Measurements from ENCODE around the gene SEMA4B. TPM values are rescaled to one million over a fixed set of nuclear protein-coding genes. Genes with fewer than 3 reads are reported as not detected.

Gene SEMA4B
- total RNA-seq, 1 donor from 2014 or later = 7.7 TPM

DNA sequence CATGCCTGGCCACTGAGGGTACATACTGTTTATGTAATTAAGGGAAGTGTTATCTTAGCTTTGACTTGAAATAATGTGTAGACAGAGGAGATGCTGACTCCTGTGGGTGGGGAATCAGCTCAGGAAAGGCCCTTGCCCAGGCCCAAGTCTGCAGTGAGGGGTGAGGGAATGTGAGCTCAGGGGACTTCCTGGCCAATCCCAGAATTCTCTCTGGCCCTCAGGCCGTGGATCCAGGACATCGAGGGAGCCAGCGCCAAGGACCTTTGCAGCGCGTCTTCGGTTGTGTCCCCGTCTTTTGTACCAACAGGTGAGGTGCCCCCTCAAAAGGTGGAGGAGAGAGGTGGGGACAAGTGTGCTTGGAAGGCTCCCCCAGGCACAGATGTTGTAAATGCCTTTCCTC lies 26.2 kb downstream of the SEMA4B start:
- H3K4me1 ChIP-seq = no peaks in the 10 kb centered on the region
- peaks cover 3% of the 10 kb centered on the region for H3K27me3 ChIP-seq
- no peak overlapping the region for H3K4me3 ChIP-seq
- Mint-ChIP-seq H3K27ac (no peak overlapping the region), H3K4me3 (no peak overlapping the region), H3K4me1 (peaks cover 2% of the 10 kb centered on the region), H3K27me3 (ENCODE audit: insufficient read depth, low read depth) (peaks cover 2% of the 10 kb centered on the region), H3K36me3 (peaks cover 16% of the 10 kb centered on the region), H3K9me3 (no peaks in the 10 kb centered on the region)
- H3K79me2 ChIP-seq (ENCODE audit: low read depth) = no peaks in the 10 kb centered on the region
- H4K20me1 ChIP-seq (ENCODE audit: low read depth) = no peaks in the 10 kb centered on the region
- no peaks in the 10 kb centered on the region for H3K36me3 ChIP-seq
- H2AFZ ChIP-seq (replicated peaks) = no peak overlapping the region
- no peak overlapping the region for H3K9ac ChIP-seq
- no peak for DNase-seq (ENCODE audit: low spot score)
- no peaks in the 10 kb centered on the region for H3K9me3 ChIP-seq (ENCODE audit: low read depth)
- no peak for TF ChIP-seq EZH2 (IDR thresholded peaks at IDR 0.05)
- TF ChIP-seq EZH2phosphoT487 (IDR thresholded peaks at IDR 0.05) = no peak
- TF ChIP-seq, protein P1, sequence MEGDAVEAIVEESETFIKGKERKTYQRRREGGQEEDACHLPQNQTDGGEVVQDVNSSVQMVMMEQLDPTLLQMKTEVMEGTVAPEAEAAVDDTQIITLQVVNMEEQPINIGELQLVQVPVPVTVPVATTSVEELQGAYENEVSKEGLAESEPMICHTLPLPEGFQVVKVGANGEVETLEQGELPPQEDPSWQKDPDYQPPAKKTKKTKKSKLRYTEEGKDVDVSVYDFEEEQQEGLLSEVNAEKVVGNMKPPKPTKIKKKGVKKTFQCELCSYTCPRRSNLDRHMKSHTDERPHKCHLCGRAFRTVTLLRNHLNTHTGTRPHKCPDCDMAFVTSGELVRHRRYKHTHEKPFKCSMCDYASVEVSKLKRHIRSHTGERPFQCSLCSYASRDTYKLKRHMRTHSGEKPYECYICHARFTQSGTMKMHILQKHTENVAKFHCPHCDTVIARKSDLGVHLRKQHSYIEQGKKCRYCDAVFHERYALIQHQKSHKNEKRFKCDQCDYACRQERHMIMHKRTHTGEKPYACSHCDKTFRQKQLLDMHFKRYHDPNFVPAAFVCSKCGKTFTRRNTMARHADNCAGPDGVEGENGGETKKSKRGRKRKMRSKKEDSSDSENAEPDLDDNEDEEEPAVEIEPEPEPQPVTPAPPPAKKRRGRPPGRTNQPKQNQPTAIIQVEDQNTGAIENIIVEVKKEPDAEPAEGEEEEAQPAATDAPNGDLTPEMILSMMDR (IDR thresholded peaks at IDR 0.05) = no peak
- H3K4me2 ChIP-seq = no peak overlapping the region
- no peak overlapping the region for H3K27ac ChIP-seq
- H3F3A ChIP-seq (ENCODE audit: low read depth) = no peaks in the 10 kb centered on the region

DNA sequence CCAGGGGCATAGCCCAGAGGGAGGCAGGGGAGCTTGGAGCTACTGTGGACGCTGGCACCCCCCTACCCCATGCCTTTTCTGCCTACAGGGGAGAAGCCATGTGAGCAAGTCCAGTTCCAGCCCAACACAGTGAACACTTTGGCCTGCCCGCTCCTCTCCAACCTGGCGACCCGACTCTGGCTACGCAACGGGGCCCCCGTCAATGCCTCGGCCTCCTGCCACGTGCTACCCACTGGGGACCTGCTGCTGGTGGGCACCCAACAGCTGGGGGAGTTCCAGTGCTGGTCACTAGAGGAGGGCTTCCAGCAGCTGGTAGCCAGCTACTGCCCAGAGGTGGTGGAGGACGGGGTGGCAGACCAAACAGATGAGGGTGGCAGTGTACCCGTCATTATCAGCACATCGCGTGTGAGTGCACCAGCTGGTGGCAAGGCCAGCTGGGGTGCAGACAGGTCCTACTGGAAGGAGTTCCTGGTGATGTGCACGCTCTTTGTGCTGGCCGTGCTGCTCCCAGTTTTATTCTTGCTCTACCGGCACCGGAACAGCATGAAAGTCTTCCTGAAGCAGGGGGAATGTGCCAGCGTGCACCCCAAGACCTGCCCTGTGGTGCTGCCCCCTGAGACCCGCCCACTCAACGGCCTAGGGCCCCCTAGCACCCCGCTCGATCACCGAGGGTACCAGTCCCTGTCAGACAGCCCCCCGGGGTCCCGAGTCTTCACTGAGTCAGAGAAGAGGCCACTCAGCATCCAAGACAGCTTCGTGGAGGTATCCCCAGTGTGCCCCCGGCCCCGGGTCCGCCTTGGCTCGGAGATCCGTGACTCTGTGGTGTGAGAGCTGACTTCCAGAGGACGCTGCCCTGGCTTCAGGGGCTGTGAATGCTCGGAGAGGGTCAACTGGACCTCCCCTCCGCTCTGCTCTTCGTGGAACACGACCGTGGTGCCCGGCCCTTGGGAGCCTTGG lies 27.0 kb downstream of the SEMA4B start:
- DNase-seq (ENCODE audit: low spot score) = no peak
- Histone ChIP-seq H3K79me2 (ENCODE audit: low read depth) (no peaks in the 10 kb centered on the region), H3K4me1 (no peaks in the 10 kb centered on the region), H3K4me2 (no peak overlapping the region), H2AFZ (replicated peaks) (no peak overlapping the region), H3F3A (ENCODE audit: low read depth) (no peaks in the 10 kb centered on the region), H4K20me1 (ENCODE audit: low read depth) (peaks cover 3% of the 10 kb centered on the region), H3K27me3 (peaks cover 10% of the 10 kb centered on the region), H3K36me3 (no peaks in the 10 kb centered on the region), H3K9me3 (ENCODE audit: low read depth) (no peaks in the 10 kb centered on the region), H3K27ac (no peak overlapping the region), H3K4me3 (no peak overlapping the region), H3K9ac (no peak overlapping the region)
- H3K27ac Mint-ChIP-seq = no peak overlapping the region
- H3K27me3 Mint-ChIP-seq (ENCODE audit: insufficient read depth, low read depth) = peaks cover 3% of the 10 kb centered on the region
- peaks cover 16% of the 10 kb centered on the region for H3K36me3 Mint-ChIP-seq
- peaks cover 7% of the 10 kb centered on the region for H3K4me1 Mint-ChIP-seq
- TF ChIP-seq EZH2 (IDR thresholded peaks at IDR 0.05) = no peak
- TF ChIP-seq EZH2phosphoT487 (IDR thresholded peaks at IDR 0.05) = no peak
- no peaks in the 10 kb centered on the region for H3K9me3 Mint-ChIP-seq
- no peak overlapping the region for H3K4me3 Mint-ChIP-seq

DNA sequence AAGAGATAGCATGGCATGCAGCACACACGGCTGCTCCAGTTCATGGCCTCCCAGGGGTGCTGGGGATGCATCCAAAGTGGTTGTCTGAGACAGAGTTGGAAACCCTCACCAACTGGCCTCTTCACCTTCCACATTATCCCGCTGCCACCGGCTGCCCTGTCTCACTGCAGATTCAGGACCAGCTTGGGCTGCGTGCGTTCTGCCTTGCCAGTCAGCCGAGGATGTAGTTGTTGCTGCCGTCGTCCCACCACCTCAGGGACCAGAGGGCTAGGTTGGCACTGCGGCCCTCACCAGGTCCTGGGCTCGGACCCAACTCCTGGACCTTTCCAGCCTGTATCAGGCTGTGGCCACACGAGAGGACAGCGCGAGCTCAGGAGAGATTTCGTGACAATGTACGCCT lies 27.8 kb downstream of the SEMA4B start:
- Mint-ChIP-seq H3K4me1 (peaks cover 8% of the 10 kb centered on the region), H3K27ac (no peak overlapping the region), H3K27me3 (ENCODE audit: insufficient read depth, low read depth) (peaks cover 3% of the 10 kb centered on the region), H3K36me3 (peaks cover 16% of the 10 kb centered on the region), H3K9me3 (no peaks in the 10 kb centered on the region), H3K4me3 (no peak overlapping the region)
- no peaks in the 10 kb centered on the region for H3K4me1 ChIP-seq
- H2AFZ ChIP-seq (replicated peaks) = no peak overlapping the region
- peaks cover 11% of the 10 kb centered on the region for H3K27me3 ChIP-seq
- no peak for DNase-seq (ENCODE audit: low spot score)
- peaks cover 7% of the 10 kb centered on the region for H4K20me1 ChIP-seq (ENCODE audit: low read depth)
- no peak overlapping the region for H3K4me2 ChIP-seq
- no peak overlapping the region for H3K9ac ChIP-seq
- H3K9me3 ChIP-seq (ENCODE audit: low read depth) = no peaks in the 10 kb centered on the region
- H3K79me2 ChIP-seq (ENCODE audit: low read depth) = no peaks in the 10 kb centered on the region
- H3K4me3 ChIP-seq = no peak overlapping the region
- no peak overlapping the region for H3K27ac ChIP-seq
- TF ChIP-seq, protein P1 (IDR thresholded peaks at IDR 0.05) = no peak
- TF ChIP-seq EZH2phosphoT487 (IDR thresholded peaks at IDR 0.05) (no peak), EZH2 (IDR thresholded peaks at IDR 0.05) (no peak)
- peaks cover 6% of the 10 kb centered on the region for H3F3A ChIP-seq (ENCODE audit: low read depth)
- no peaks in the 10 kb centered on the region for H3K36me3 ChIP-seq

DNA sequence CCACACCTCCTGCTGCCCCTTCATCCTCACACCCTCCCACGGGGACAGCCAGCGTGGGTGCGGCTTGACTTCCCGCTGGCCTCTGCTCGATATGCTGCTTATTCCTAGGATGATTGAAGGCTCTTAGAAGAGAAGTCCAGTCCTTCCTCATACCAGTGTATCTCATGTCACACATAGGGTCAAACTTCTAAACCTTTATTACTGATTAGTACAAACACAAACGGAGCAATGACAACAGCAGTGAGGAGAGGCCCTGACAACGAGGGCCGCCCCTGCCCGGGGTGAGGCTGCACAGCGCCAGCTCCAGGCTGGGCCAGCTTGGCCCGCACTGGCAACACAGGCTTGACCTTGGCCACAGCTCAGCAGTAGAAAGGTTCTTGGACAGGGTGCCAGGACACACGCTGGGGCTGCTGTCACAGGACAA lies 29.0 kb downstream of the SEMA4B start:
- Mint-ChIP-seq H3K27me3 (ENCODE audit: insufficient read depth, low read depth) (peaks cover 3% of the 10 kb centered on the region), H3K4me3 (no peak overlapping the region), H3K36me3 (peaks cover 12% of the 10 kb centered on the region), H3K4me1 (peaks cover 16% of the 10 kb centered on the region), H3K9me3 (no peaks in the 10 kb centered on the region), H3K27ac (no peak overlapping the region)
- Histone ChIP-seq H3K27ac (no peak overlapping the region), H3K4me1 (no peaks in the 10 kb centered on the region), H3F3A (ENCODE audit: low read depth) (peaks cover 6% of the 10 kb centered on the region), H3K4me3 (no peak overlapping the region), H3K79me2 (ENCODE audit: low read depth) (no peaks in the 10 kb centered on the region), H3K4me2 (no peak overlapping the region), H3K27me3 (peaks cover 11% of the 10 kb centered on the region), H3K36me3 (no peaks in the 10 kb centered on the region), H2AFZ (replicated peaks) (no peak overlapping the region), H3K9me3 (ENCODE audit: low read depth) (no peaks in the 10 kb centered on the region), H4K20me1 (ENCODE audit: low read depth) (peaks cover 7% of the 10 kb centered on the region), H3K9ac (no peak overlapping the region)
- TF ChIP-seq EZH2 (IDR thresholded peaks at IDR 0.05) = no peak
- no peak for TF ChIP-seq EZH2phosphoT487 (IDR thresholded peaks at IDR 0.05)
- TF ChIP-seq, protein P1 (IDR thresholded peaks at IDR 0.05) = no peak
- DNase-seq (ENCODE audit: low spot score) = no peak
